Kidney (tissue), 14 donors: ENCODE data around the gene FZR1. TPM values are rescaled to one million over a fixed set of nuclear protein-coding genes. Genes with fewer than 3 reads are reported as not detected.

Experiments used
- DNase-seq, 5 donors: peaks; one replicate each; pipeline ENCODE4 v3.0.0-alpha.2; 2013 to 2020
- FAIRE-seq: peaks from 2 replicates; lab custom pipeline; 2012; peaks lifted over from hg19 to GRCh38; lab: Jason Lieb, UNC
- H3K27ac ChIP-seq, 2 donors: one replicate each; pipeline ENCODE4 v1.7.0; 2013; ENCODE audit warnings: low read depth in 2 of 2, low read length in 2 of 2, inconsistent platforms in 1 of 2
- H3K27me3 ChIP-seq: one replicate; pipeline ENCODE4 v1.7.1; 2013; ENCODE audit warnings: low read length, inconsistent platforms; ENCODE audit not compliant: control insufficient read depth, insufficient read depth
- H3K36me3 ChIP-seq, 3 donors: one replicate each; pipeline versions ENCODE4 v1.7.0 to v1.7.1; 2013; ENCODE audit warnings: low read length in 3 of 3, control low read depth in 1 of 3, inconsistent platforms in 1 of 3; ENCODE audit not compliant: insufficient read depth in 3 of 3, control insufficient read depth in 2 of 3
- H3K4me1 ChIP-seq, 3 donors: one replicate each; pipeline versions ENCODE4 v1.7.0 to v1.7.1; 2013; ENCODE audit warnings: low read length in 3 of 3, inconsistent platforms in 1 of 3, low read depth in 1 of 3; ENCODE audit not compliant: control insufficient read depth in 2 of 3, insufficient read depth in 2 of 3
- H3K4me3 ChIP-seq, 3 donors: one replicate each; pipeline versions ENCODE4 v1.7.0 to v1.8.1; 2013; ENCODE audit warnings: low read length in 3 of 3, control low read depth in 1 of 3, inconsistent platforms in 1 of 3
- H3K9ac ChIP-seq, 3 donors: one replicate each; pipeline versions ENCODE4 v1.7.0 to v1.7.1; 2013; ENCODE audit warnings: low read length in 3 of 3, control low read depth in 1 of 3, inconsistent platforms in 1 of 3
- H3K9me3 ChIP-seq, 3 donors: one replicate each; pipeline versions ENCODE4 v1.7.0 to v1.7.1; 2013; ENCODE audit warnings: low read length in 3 of 3, control low read depth in 1 of 3, inconsistent platforms in 1 of 3; ENCODE audit not compliant: control insufficient read depth in 2 of 3, insufficient read depth in 1 of 3
- CTCF ChIP-seq: IDR thresholded peaks from 3 replicates; pipeline ENCODE4 v1.5.1; 2012; ENCODE audit warnings: mild to moderate bottlenecking, moderate library complexity, borderline replicate concordance; ENCODE audit not compliant: insufficient read depth; ENCODE audit errors: extremely low read depth
- intact Hi-C: fragments of 100-400 bp; cut with DNase I; formaldehyde crosslinking; loops from one replicate; pipeline ENCODE4 v1.11.1; 2022
- polyA plus RNA-seq: library from polyadenylated mRNA; stranded (reverse); fragments of 350-450 nt; fragmentation: Illumina TruSeq; extraction: RNeasy Lipid Tissue Mini Kit (QIAGEN cat#74804); gene quantifications from one replicate; pipeline ENCODE4 v1.2.3, GENCODE V29; 2014; ENCODE audit warnings: low read depth, low replicate concordance; ENCODE audit not compliant: insufficient read depth
- total RNA-seq: library from RNA; stranded (reverse); fragmentation: NEBNext Ultra II Directional; extraction: Animal tissue kit (Norgen Biotek cat#: 25700); gene quantifications from one replicate; pipeline ENCODE4 v1.2.1, GENCODE V29; 2021
- donor health status: control.
- donor health status: control.
- donor health status: control.
- donor health status: control.
- donor health status: control.
- donor health status: DM: yes; HTN: yes; CAD: no.
- donor health status: Normal renal cell carcinoma (clear cell type).

FZR1 gene
- total and polyA plus RNA-seq, 2 donors from 2014 or later, result 28.4 to 48.0 TPM

GRCh38 chr19:3491396-3492119, 14.6 kb upstream of the FZR1 start:
- Histone ChIP-seq H3K9me3 (no peaks in the 10 kb centered on the region), H3K4me3 (no peak overlapping the region), H3K27ac (no peak overlapping the region), H3K4me1 (no peaks in the 10 kb centered on the region), H3K36me3 (peaks cover 2 to 14% (median 7%) of the 10 kb centered on the region in 3 donors), H3K9ac (no peak overlapping the region), H3K27me3 (no peaks in the 10 kb centered on the region)
- intact Hi-C loops, result no loop called here
- TF ChIP-seq CTCF, result no peak
- FAIRE-seq (no peak), DNase-seq (no peak)

- peaks cover 2 to 14% (median 7%) of the 10 kb centered on the region in 3 donors for H3K36me3 ChIP-seq
- no peak overlapping the region for H3K4me3 ChIP-seq
- H3K4me1 ChIP-seq, result peaks cover 0 to 2% (median 0%) of the 10 kb centered on the region in 3 donors
- no peak overlapping the region for H3K9ac ChIP-seq
- DNase-seq (no peak), FAIRE-seq (no peak)
- intact Hi-C loops, result no loop called here
- no peak for TF ChIP-seq CTCF
- no peaks in the 10 kb centered on the region for H3K9me3 ChIP-seq
- no peaks in the 10 kb centered on the region for H3K27me3 ChIP-seq
- H3K27ac ChIP-seq, result no peak overlapping the region
Measured at GRCh38 chr19:3492131-3492839, 13.8 kb upstream of the FZR1 start.

GRCh38 chr19:3492919-3493318, 13.2 kb upstream of the FZR1 start:
- no peaks in the 10 kb centered on the region for H3K9me3 ChIP-seq
- H3K36me3 ChIP-seq, result peaks cover 2 to 14% (median 7%) of the 10 kb centered on the region in 3 donors

More at GRCh38 chr19:3492919-3493318, 13.2 kb upstream of the FZR1 start:
- Histone ChIP-seq H3K9ac (no peak overlapping the region), H3K4me1 (peaks cover 0 to 3% (median 0%) of the 10 kb centered on the region in 3 donors), H3K27me3 (no peaks in the 10 kb centered on the region), H3K4me3 (no peak overlapping the region), H3K27ac (no peak overlapping the region)
- TF ChIP-seq CTCF, result no peak
- FAIRE-seq, result no peak
- DNase-seq, result no peak
- intact Hi-C loops, result no loop called here
